Endometrium (tissue), 2 donors: Measurements from ENCODE around the gene DISP3.

ENCODE experiments used
- FAIRE-seq: peaks from 2 replicates; lab custom pipeline; 2012; peaks lifted over from hg19 to GRCh38; lab: Jason Lieb, UNC
- donor health status: control.
- donor health status: control.

Gene DISP3

DNA sequence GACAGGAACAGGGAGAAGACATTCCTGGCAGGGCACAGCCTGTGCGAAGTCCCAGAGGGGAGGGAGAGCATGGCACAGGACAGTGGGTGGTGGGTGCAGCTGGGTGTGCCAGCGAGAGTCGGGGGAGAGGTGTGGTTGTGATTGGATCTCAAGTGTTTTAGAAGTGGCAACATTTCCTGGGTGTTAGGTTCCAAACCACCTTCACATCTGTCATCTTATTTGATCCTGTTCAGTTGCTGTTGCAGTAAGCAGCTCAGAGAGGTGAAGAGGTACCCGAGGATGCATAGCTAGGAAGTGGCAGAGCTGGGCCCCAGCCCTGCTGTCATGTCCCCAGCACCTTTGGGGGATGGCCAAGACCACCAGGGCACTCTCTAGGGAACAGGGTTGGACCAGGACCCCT is 22.0 kb upstream of the DISP3 start:
- no peak for FAIRE-seq

DNA sequence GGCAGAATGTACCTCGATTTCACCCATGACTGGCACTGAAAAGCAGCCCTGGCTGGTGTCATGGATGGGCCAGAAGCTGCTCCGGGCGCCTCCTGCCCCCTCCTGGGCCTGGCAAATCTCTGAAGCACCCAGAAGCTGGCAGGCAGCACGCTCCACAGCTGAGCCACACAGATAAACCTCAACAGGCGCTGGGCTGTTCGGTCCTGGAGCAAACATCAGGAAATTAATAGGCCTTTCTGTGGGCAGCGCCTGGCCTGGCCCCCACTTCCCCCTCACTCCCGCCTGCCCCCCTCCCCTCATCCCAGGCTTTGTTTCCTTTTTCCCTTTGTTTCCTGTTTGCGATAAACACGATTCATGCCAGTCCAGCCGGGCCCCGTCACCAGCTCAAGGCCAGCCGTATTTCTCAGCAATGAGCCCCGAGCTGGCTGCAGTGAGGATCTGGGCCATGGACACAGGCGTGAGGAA is 20.1 kb upstream of the DISP3 start:
- no peak for FAIRE-seq

DNA sequence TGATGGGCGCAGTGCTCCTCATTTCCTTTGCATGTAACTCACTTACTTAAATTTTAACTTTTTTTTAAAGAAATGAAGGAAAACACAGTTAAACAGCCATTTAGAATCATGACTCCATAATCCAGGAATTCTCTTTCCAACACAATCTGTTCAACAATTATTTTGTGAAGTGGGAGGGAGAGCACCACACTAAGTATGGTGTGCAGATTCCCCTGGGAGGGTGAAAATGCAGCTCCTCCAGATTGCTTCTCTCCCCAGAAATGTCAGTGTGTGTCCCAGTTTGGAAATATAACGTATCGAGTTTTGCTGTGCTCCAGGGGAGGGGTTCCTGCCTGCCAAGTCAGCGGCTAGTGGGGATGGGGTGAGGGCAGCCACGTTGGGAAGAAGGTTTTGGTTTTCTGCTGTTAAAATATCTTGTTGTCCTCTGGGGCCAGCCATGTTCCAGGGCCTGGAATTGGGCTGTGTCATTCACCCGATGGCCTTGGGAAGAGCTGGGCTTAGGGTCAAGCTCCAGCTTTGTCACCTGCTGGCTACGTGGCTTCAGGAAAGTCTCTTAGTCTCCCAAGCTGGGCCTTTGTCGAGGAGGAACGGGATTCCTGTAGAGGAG is 17.3 kb upstream of the DISP3 start:
- FAIRE-seq, result no peak

DNA sequence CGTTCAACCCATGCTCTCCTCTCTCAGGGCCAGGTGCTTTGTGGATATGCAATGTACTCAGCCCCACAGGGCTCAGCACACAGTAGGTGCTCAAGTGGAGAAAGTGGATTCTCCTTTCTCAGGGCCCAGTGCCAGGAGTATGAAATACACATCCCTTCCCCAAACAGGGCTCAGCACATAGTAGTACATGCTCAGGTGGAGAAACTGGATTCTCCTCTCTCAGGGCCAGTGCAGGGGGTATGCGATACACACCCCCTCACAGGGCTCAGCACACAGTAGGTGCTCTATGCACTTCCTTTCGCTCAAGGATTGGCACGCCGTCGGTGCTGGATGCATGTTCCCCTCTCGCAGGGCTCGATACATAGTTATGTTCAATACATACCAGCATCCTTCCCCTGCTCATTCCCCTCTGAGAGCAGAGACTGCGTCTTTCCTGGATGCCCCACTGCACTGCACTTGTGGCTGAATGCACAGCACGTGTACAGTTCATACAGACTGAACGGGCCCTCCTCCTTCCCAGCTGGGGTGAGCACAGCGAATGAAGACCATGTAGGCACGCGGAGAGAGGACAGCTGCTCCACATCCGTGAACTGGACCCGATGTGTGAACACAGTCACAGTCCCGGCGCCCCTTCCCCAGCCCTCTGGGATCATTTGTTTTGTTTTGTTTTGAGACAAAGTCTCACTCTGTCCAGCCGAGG is 16.6 kb upstream of the DISP3 start:
- FAIRE-seq, result no peak

DNA sequence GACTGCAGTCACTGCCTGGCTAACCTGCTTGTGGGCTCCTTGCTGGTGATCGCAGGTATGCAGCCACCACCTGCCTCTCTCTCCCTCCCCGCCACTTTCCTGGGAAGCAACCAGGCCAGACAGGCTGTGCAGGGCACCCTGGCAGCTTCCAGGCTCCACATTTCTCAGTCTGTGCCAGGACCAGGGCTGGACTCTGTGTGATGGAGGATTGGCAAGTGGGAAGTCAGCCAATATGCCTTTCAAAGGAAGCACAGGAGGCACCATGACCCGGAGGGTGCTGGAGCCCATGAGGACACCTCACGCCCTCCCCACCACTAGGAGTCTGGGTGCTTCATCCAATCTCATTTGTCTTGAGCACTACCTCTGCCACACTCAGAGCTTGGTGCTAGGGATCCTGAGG is 15.8 kb upstream of the DISP3 start:
- no peak for FAIRE-seq

DNA sequence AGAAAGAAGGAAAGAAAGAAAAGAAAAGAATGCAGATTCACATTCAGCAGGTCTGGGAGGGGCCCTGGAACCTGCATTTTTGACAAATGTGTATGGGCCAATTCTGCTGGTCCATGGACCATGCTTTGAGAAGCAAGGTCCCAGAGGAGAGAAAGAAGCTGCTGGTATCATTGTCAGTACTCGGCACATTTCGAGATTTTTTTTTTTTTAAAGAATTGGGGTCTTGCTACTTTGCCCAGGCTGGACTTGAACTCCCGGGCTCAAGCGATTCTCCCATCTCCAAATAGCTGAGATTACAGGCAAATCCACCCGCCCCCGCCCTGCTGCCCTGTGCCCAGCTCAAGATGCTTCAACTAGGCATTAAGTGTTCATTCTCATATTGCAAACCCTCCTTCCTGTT is 13.6 kb upstream of the DISP3 start:
- FAIRE-seq, result no peak

DNA sequence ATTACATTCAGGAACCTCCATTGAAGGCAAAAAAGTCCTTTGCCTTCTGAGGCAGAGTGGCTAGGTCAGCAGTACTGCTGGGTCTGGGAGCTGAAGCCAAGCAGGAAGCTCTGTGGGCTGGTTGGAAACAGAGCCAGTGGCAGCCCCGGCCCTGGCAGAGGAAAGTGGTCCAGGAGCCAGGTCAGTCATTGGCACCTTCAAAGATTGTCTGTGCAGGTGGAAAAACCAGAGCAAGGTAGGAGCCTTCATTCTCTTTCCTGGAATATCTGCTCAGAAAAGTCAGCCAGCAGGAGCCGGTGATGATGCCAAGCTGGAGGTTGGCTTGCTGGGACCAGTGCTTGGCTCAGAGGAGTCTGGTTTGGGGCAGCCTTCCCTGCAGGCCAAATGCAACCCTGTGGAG is 12.5 kb upstream of the DISP3 start:
- no peak for FAIRE-seq

DNA sequence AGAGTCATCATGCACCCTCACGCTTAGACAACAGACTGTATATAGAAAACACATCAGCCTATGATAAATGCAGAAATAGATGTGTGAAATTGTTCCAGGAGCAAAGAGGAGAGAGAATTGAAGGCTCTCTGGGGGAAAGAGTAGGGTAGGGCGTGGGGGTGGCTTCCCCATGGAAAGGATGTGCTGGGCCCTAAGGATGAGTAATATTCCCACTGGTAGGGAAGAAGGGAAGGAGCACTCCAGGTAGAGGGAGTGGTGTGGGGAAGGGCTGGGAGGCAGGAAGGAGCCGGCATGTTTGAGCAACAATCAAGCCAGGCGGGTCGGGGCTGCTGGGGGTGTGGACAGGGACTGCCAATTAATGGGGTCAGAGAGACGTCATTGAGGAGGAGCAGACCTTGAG is 10.1 kb upstream of the DISP3 start:
- no peak for FAIRE-seq

DNA sequence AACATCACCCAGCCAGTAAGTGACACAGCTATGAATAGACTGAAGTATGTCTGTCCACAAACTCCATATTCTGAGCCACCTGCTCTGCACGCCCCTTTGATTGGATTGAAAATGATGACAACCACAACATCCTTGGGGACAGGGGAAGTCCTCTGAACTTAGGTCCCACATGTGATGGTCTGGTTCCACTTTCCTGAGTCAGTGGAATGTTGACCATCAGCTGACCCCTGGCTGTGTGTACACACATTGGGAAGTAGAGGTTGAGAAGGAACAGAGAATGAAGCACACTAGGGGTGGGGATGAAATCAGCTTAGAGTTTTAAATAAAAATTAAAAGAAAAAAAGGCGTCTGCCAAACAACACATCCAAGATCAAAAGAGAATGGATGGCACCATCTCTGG is 8.0 kb upstream of the DISP3 start:
- no peak for FAIRE-seq

DNA sequence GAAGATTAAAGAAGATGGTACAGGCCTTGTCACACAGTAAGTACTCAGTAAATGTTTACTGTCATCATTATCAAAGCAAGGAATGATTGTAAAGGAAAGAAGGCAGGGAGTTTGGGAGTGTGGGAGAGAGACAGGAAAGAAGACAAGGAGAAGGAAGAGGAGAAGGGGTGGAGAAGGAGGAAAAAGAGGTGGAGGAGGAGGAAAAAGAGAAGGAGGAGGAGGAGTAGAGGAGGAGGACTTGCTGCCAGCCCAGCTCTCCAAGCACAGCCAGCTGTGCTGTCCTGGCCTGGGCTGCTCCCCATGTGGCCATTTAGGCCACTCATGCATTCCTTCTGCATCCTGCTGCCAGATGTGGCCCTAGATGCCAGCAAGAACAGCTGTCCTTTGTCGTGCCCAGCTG is 7.5 kb upstream of the DISP3 start:
- FAIRE-seq, result no peak

DNA sequence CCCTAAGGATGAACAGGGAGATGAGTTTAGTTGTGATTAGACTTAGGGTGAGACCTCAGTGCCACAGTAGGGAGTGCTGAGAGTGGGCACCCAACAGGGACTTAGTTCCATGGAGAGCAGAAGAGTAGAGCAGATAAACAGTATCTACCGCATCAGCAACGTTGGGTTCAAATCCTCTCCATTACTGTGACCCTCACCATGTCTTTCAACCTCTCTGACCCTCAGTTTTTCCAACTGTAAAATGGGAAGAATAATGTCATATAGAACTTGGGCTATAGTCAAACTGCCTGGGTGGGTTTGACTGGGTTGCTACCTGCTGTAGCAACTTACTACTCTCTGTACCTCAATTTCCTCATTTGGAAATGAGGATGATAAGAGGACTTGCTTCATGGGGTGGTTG is 6.7 kb upstream of the DISP3 start:
- FAIRE-seq, result no peak

DNA sequence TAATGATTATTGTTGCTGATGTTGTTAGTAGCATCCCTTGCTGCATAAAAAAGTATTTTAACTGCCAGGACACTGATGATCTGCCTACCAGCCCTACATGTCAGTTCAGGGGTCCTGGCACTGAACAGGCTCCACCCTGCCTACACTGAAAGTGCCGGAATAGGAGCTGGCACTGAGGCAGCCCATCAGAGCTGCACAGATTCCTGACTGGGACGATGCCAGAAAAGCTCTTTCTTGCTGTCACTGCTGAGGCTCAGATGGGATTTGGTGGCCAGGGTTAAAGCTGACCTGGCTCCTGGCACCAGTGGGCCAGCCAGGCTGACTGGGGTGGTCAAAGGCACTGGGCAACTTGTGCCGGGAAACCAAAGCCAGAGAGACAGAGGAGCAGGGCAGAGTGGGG is 6.2 kb upstream of the DISP3 start:
- FAIRE-seq, result no peak

DNA sequence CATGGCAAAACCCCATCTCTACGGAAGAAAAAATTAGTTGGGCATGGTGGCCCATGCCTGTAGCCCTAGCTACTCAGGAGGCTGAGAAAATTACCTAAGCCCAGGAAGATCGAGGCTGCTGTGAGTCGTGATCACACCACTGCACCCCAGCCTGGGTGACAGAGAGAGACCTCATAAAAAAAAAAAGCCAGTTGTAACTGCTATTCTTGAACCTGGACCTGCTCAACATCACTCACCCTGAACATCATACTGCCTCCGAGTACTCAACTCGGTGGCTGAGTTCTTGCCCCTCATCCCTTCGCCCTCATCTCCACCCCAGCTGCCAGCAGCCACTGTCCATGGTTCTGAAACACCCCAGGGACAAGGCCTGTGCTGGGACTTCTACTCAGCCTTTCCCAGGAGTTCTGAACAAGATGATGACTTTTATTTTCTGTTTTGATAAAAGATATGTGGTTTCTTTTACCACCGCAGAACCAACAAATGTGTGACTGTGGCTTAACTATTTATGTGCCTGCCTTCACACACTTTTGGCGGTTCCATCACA is 5.4 kb upstream of the DISP3 start:
- no peak for FAIRE-seq

DNA sequence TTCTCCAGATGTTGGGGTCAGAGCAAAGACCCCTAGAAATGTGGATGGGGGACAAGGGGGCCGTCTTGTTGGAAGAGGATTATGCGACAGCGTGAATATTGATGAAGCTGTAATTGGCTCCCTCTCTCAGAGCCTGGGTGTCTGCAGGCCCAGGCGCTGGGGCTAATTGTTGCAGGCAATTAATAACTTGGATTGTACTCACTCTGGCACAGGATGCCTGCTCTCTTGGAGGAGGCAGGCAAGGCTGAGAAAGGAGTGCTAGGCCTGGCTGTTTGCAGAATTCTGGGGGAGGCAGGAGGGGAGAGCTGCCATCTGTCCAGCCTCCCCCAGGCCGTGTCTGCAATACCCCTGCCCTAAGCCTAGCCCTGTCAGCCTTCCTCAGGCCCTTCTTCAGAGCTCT is 4.1 kb upstream of the DISP3 start:
- no peak for FAIRE-seq

DNA sequence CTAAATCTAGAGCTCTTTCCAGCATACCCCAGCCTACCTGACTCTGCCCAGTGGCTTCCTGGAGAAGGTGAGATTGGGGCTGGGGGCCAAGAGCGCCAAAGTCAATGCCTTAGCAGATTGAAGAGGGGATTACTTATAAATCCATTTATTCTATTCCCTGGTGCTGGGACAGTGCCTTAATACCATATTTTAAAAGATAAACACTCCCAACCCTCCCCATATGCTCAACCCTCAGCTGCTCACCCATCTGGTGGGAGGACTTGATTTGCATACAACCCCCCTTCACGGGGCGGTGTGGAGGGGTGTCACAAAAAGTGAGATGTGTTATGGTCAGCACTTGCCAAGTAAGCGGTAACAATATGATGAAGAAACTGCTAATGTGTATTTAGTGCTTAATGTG is 3.2 kb upstream of the DISP3 start:
- FAIRE-seq, result no peak

DNA sequence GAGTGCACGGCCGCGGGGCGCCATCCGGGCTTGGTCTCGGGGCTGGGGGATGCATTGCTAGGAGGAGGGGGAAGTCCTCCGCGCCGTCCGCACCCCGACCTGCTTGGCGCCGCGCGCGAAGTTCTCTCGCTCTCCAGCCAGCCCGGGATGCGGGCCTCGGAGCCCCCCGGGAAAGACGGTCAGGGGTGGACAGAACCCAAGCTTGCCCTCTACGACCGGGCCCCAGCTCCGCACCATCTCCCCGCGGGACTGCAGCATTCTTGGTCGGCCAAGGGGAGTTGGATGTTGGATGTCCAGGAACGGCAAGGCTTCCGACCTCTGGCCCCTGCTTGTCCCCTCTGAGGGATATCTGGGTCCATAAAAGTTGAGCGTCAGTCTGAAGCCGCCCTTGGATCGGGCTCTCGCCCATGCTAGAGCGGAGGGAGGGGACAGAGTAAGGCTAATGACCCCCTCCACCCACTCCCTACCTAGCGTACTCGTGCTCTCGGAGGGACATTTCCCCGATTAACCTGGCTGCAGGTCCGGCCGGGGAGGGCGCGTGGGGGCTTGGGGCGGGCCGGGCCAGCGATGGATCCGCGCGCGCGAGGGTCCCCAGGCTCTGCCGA is 522 bp downstream of the DISP3 start:
- FAIRE-seq, result no peak

DNA sequence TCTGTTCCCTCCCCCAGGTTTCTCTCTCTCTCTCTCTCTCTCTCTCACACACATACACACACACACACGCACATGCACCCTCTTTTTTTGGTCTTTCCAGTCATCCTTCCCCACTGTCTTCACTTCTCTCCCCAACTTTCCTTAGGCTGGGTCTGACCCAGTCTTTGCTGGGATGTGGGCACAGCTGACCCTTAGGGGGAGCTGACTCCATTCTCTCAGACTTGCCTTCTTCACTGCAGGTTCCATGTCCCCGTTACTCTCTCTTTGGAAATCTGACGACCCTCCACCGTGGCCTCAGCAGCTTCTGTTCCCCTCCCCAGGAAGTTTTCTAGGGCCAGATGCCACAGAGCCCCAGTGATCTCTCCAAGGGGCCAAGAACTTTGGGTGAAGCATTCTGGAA is 2.1 kb downstream of the DISP3 start:
- no peak for FAIRE-seq

DNA sequence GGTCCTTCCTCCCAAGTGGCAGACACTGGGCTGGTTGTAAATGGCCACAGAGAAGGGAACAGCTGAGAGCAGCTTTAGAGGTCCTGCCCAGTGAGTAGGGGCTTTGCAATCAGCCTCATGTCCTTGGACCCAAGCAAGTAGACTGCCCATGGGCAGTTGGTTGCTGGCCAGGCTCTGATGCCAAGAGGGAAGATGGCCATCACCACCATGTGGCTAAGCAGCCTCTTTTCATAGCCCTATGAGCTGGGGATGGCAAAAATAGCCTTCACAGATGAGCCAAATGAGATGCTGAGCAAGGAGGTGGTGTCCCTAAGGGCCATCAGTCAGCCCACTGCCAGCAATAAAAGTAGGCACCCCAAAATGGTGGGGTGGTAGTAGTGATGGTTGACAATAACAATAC is 3.2 kb downstream of the DISP3 start:
- no peak for FAIRE-seq

DNA sequence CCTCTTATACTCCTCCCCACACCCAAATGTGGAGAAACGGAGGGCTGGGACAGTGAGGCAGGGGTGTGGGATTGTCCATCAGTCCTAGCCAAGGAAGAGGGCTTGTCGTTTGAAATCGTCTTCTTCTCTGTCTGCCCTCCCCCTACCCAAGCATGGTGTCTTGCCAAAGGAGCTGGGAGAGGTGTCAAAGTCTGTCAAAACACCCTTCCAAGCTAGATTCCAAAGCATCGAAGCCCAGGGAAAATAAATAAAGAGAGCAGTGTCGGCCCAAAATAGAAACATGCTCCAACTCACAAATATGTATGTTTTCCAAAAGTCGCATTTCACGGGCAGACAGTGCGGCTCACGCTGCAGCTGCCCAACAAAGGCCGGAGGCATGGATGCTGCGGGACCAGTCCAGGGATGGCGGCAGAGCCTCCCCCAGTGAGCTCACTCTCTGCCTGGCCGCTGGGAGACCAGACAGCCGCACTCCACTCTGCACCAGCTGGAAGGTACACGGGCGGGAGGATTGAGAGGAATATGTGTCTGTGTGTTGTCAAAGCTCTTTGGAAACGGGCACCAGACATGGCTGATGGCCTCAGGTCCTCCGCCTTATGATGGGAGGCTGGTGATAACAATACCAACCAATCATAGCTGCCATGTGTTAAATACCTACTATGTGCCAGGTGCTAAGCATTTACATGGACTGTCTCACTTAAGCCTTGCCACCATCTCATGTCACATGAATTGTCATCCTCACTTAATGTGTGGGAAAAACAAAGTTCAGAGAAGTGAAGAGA is 3.9 kb downstream of the DISP3 start:
- FAIRE-seq, result no peak

DNA sequence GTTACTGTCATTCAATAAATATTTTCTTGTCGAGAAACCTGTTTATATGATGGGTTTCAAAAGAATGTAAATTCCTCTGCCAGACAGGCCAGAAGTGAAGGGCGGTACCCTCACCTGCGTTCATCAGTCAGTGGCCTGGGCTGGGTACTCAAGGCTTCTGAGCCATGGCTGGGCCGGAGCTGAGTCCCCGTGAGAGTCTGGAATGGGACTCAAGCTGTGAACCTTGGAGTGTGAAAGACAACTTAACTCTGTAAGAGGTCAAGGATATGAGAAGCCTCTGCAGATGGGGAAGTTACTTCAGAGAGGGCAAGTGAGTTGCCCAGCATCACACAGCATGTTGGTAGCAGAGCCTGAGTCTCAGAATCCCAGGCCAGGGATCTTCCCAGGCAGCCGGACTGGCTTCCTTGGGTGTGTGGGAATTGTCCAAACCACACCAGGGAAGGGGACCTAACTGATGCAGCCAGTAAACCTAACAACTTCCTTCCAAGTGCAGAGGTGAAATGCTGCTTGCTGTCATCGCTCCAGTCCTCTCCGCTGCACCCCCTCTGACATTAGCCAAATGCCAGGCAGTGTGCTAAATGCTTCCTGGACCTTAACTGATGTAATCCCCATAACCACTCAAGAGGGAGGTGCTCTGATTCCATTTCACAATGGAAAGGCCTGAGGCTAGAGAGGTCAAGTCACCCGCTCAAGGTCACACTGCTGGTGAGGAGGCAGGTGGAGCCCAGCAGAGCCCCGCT is 4.8 kb downstream of the DISP3 start:
- FAIRE-seq, result no peak

DNA sequence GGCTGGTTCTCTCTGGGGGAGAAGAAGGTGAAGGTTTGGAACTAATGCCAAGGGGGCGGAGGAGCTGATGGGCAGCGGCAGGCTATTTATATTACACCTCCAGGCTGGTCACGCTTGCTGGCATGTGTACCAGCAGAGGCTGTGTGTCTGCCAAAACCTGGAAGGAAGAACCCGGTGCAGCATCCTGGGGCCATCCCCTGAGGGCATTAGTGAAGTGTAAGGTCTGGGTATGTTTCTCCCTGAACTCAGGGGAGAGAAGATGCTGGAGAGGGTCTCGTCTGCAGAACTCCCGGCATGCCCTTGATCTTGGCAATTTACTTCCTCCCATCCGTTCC is 5.3 kb downstream of the DISP3 start:
- FAIRE-seq, result no peak

DNA sequence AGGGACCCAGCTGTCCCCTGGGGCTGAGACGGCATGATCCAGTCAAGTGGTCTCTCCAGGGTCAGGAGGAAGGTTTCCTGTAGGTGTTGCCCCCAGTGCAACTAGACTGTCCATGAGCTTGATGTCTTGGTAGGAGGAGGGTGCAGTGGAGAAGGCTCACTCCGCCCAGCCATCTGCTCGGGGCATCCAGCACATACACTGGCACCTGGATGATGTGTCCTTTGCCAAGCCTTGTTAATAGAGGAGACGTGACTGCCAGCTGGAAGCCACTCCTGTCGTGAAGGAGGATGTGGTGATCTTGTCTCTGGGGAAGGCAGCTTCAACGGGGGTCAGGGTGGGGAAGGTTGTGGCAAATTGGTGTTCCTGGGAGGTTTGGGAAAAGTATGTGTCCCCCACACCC is 6.2 kb downstream of the DISP3 start:
- FAIRE-seq, result no peak
